ENCODE results near the gene EIF1.

The EIF1 gene

GRCh38 chr17:41692722-41693521, 4.2 kb downstream of the EIF1 start:
- no peak overlapping the region for H2BK12ac ChIP-seq (ENCODE audit: low read length in 2 of 2)
- H2BK15ac ChIP-seq (ENCODE audit: low read depth, poor library complexity, severe bottlenecking) = no peak overlapping the region
- no peak overlapping the region for H2AFZ ChIP-seq (ENCODE audit: low read depth, low read length)
- H4K8ac ChIP-seq (ENCODE audit: low read length) = peak overlapping the region; percentile 35
- no peak overlapping the region for H2BK120ac ChIP-seq (ENCODE audit: low read depth, low read length)
- no peak overlapping the region for H3K4me2 ChIP-seq (ENCODE audit: low read length, poor library complexity, severe bottlenecking)
- H3K18ac ChIP-seq (ENCODE audit: low read depth in 1 of 2, low read length in 2 of 2) = no peak overlapping the region
- no peak overlapping the region for H3K14ac ChIP-seq (ENCODE audit: low read length in 2 of 2)
- no peak overlapping the region for H4K91ac ChIP-seq (ENCODE audit: low read length)
- H3K4ac ChIP-seq (ENCODE audit: low read depth in 1 of 2, low read length in 2 of 2) = no peak overlapping the region
- peaks cover 41 to 59% of the 10 kb centered on the region in 2 experiments for H3K36me3 ChIP-seq (ENCODE audit: control insufficient read depth in 1 of 2, insufficient read depth in 2 of 2, low read depth in 1 of 2, low read length in 2 of 2)
- H2BK5ac ChIP-seq (ENCODE audit: low read depth, low read length, poor library complexity, severe bottlenecking) = no peak overlapping the region
- no peak overlapping the region for H3K4me3 ChIP-seq (ENCODE audit: insufficient read depth in 1 of 2, low read depth in 1 of 2, low read length in 2 of 2)
- no peak overlapping the region for H3K23ac ChIP-seq (ENCODE audit: low read length in 2 of 2)
- DNase-seq = peak; percentile 62
- H3K79me1 ChIP-seq (replicated peaks; ENCODE audit: low read length, poor library complexity, severe bottlenecking) = no peaks in the 10 kb centered on the region
- over 99% methylated on average over 11 of the region's 11 CpGs for WGBS
- H2AK5ac ChIP-seq (ENCODE audit: low read length, severe bottlenecking) = no peak overlapping the region
- H3K27me3 ChIP-seq (ENCODE audit: control insufficient read depth in 1 of 2, insufficient read depth in 1 of 2, low read length in 2 of 2) = no peaks in the 10 kb centered on the region
- peak overlapping the region; percentile 99 for H3K9ac ChIP-seq (ENCODE audit: low read length)
- H3K9me3 ChIP-seq (ENCODE audit: control insufficient read depth, low read length) = no peaks in the 10 kb centered on the region
- H3K27ac ChIP-seq (ENCODE audit: low read length, poor library complexity, severe bottlenecking) = peak overlapping the region; percentile 0
- H3K4me1 ChIP-seq (ENCODE audit: control insufficient read depth, insufficient read depth, low read depth, low read length) = peaks cover 19% of the 10 kb centered on the region

- H4K91ac ChIP-seq (ENCODE audit: low read length) = no peak overlapping the region
- H3K36me3 ChIP-seq (ENCODE audit: control insufficient read depth in 1 of 2, insufficient read depth in 2 of 2, low read depth in 1 of 2, low read length in 2 of 2) = peaks cover 35 to 51% of the 10 kb centered on the region in 2 experiments
- H2BK12ac ChIP-seq (ENCODE audit: low read length in 2 of 2) = no peak overlapping the region
- H3K9ac ChIP-seq (ENCODE audit: low read length) = no peak overlapping the region
- no peaks in the 10 kb centered on the region for H3K9me3 ChIP-seq (ENCODE audit: control insufficient read depth, low read length)
- DNase-seq = peak; percentile 33
- no peaks in the 10 kb centered on the region for H3K79me1 ChIP-seq (replicated peaks; ENCODE audit: low read length, poor library complexity, severe bottlenecking)
- no peak overlapping the region for H2BK5ac ChIP-seq (ENCODE audit: low read depth, low read length, poor library complexity, severe bottlenecking)
- no peak overlapping the region for H3K14ac ChIP-seq (ENCODE audit: low read length in 2 of 2)
- no peak overlapping the region for H3K4ac ChIP-seq (ENCODE audit: low read depth in 1 of 2, low read length in 2 of 2)
- no peak overlapping the region for H3K23ac ChIP-seq (ENCODE audit: low read length in 2 of 2)
- H3K4me3 ChIP-seq (ENCODE audit: insufficient read depth in 1 of 2, low read depth in 1 of 2, low read length in 2 of 2) = no peak overlapping the region
- 95% methylated on average over 6 of the region's 7 CpGs for WGBS
- peak overlapping the region; percentile 8 for H3K27ac ChIP-seq (ENCODE audit: low read length, poor library complexity, severe bottlenecking)
- no peak overlapping the region for H2BK120ac ChIP-seq (ENCODE audit: low read depth, low read length)
- no peak overlapping the region for H4K8ac ChIP-seq (ENCODE audit: low read length)
- H3K4me1 ChIP-seq (ENCODE audit: control insufficient read depth, insufficient read depth, low read depth, low read length) = peaks cover 19% of the 10 kb centered on the region
- H2AK5ac ChIP-seq (ENCODE audit: low read length, severe bottlenecking) = no peak overlapping the region
- H3K18ac ChIP-seq (ENCODE audit: low read depth in 1 of 2, low read length in 2 of 2) = no peak overlapping the region
- H3K4me2 ChIP-seq (ENCODE audit: low read length, poor library complexity, severe bottlenecking) = no peak overlapping the region
- H3K27me3 ChIP-seq (ENCODE audit: control insufficient read depth in 1 of 2, insufficient read depth in 1 of 2, low read length in 2 of 2) = no peaks in the 10 kb centered on the region
- H2BK15ac ChIP-seq (ENCODE audit: low read depth, poor library complexity, severe bottlenecking) = no peak overlapping the region
- H2AFZ ChIP-seq (ENCODE audit: low read depth, low read length) = no peak overlapping the region
Measured at GRCh38 chr17:41695134-41695661, 6.5 kb downstream of the EIF1 start.

GRCh38 chr17:41695954-41696757, 7.5 kb downstream of the EIF1 start:
- Histone ChIP-seq H2BK12ac (ENCODE audit: low read length in 2 of 2) (peak overlapping the region; percentile 26 to 89), H2AK5ac (ENCODE audit: low read length, severe bottlenecking) (no peak overlapping the region), H2BK5ac (ENCODE audit: low read depth, low read length, poor library complexity, severe bottlenecking) (no peak overlapping the region), H4K91ac (ENCODE audit: low read length) (no peak overlapping the region), H3K79me1 (replicated peaks; ENCODE audit: low read length, poor library complexity, severe bottlenecking) (no peaks in the 10 kb centered on the region), H2BK120ac (ENCODE audit: low read depth, low read length) (no peak overlapping the region), H3K27ac (ENCODE audit: low read length, poor library complexity, severe bottlenecking) (no peak overlapping the region), H3K4me3 (ENCODE audit: insufficient read depth in 1 of 2, low read depth in 1 of 2, low read length in 2 of 2) (no peak overlapping the region), H4K8ac (ENCODE audit: low read length) (peak overlapping the region; percentile 28), H3K9ac (ENCODE audit: low read length) (no peak overlapping the region), H3K9me3 (ENCODE audit: control insufficient read depth, low read length) (no peaks in the 10 kb centered on the region), H3K27me3 (ENCODE audit: control insufficient read depth in 1 of 2, insufficient read depth in 1 of 2, low read length in 2 of 2) (no peaks in the 10 kb centered on the region), H3K14ac (ENCODE audit: low read length in 2 of 2) (no peak overlapping the region), H3K4me2 (ENCODE audit: low read length, poor library complexity, severe bottlenecking) (no peak overlapping the region), H3K18ac (ENCODE audit: low read depth in 1 of 2, low read length in 2 of 2) (peak overlapping the region; percentile 16 to 64), H3K4me1 (ENCODE audit: control insufficient read depth, insufficient read depth, low read depth, low read length) (peaks cover 14% of the 10 kb centered on the region), H2BK15ac (ENCODE audit: low read depth, poor library complexity, severe bottlenecking) (no peak overlapping the region), H2AFZ (ENCODE audit: low read depth, low read length) (no peak overlapping the region), H3K23ac (ENCODE audit: low read length in 2 of 2) (no peak overlapping the region), H3K4ac (ENCODE audit: low read depth in 1 of 2, low read length in 2 of 2) (no peak overlapping the region), H3K36me3 (ENCODE audit: control insufficient read depth in 1 of 2, insufficient read depth in 2 of 2, low read depth in 1 of 2, low read length in 2 of 2) (peaks cover 29 to 41% of the 10 kb centered on the region in 2 experiments)
- WGBS = 72% methylated on average over 10 of the region's 11 CpGs
- DNase-seq = peak; percentile 86

Data from mesenchymal stem cell (in vitro differentiated cells and primary cell).